ENCODE results near the gene SRSF4.
"Not testable (repeated sequence)": the region's sequence is repeated elsewhere in the genome, so short reads cannot be mapped to it uniquely, and the experiment has no call there.

The SRSF4 gene

DNA sequence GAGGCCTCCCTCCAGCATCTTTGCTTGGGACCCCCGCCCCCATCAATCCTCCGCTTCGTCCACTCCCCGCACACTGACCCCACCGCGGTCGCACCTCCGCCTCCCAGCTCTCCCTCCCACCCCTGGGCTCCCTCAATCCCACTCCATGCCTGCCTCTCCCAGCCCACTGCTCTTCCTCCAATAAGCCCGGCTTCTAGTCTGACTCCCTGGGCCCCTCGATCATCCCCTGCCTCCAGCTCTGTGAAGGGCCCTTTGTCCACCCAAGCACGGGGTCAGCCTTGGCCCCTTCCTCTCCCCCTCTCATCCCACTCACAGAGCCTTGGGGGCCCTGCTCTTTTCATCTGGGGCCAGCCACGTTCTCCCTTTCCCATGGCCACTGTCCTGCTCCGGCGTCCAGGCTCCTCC is 56.5 kb downstream of the SRSF4 start:
- no peak for DNase-seq (ENCODE audit: low read depth, low spot score)

DNA sequence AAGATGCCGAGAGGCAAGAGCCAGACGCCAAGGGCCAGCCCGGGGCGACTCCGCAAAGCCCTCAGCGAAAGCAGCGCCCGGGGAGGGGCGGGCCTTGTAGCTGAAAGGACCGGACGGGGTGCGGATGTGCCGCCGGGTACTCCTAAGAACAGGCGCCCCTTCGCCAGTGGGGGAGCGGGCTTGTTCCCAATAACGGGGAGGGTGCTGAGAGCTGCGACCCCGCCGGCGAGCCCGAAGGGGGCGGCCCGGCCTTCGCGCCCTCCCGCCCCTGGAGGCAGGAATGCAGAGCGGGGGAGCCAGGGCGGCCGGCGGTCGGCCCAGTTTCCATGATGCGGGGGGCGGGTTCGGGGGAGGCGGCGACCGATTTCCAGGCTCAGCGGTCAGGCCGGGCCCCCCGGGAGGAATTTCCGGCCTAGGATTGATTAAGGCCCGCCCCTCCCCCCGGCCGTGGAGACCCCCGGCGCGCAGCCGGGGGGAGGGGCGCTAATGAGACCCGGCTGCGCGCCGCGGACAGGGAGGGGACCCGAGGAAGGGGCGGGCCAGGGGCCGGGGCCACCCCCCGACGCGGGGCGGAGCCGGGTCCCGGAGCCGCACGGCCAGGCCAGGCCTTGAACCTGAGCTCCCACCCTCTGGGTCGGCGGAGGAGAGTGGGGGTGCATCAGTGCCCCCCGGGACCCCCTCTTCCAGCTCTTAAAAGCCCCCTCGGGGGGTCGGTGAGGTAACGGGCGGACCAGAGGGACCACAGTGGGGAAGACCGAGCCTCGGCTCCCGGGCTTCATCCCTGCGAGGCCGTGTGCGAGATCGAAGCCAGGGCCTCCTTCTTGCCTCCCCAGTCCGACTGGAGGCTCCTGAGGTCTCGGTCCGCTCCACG is 57.1 kb downstream of the SRSF4 start:
- DNase-seq (ENCODE audit: low read depth, low spot score): peak; percentile 96

GRCh38 chr1:29123887-29124365 is 57.8 kb downstream of the SRSF4 start, which contains the start of gene TMEM200B:
TSS of gene TMEM200B (minus strand) at chr1:29123903. CDS start at chr1:29121828, 2,075 bp downstream.
- DNase-seq (ENCODE audit: low read depth, low spot score): peak; percentile 63

DNA sequence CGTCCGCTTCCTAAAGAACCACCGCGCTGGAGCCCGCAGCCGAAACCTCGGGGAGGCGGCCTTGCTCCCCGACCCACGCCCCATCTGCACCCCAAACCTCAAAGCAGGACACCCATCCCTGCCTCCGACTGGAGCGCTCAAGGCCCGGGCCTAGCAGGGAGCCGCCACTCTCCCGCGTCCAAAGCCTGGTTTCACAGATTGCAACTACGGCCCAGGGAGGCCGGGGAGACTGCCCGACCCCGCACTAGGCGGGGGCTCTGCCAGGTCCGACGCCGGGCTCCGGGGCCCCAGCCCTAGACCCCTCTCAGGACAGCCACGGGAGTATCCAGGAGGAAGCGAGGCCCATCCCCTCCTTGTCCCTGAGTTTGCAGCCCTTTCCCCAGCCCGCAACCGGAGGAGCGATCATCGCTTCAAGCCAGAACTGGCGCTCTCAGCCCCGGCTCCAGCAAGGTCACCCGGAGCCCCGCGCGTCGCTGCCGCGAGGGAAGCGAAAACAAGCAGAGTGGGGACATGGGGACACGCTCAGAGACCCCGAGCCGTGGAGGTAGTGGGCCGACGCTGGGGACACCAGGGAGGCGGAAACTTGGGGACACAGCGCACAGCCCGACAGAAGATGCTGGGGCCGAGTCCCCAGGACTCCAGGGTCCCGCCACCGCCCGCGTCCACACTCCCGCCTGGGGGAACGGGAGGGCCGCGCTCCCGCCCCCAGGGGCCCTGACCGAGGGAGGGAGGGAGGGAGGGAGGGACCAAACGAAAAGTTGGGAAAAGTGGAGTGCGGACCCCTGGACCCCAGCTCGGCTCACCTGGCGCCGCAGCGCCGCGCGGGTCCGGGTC is 58.4 kb downstream of the SRSF4 start:
- peak; percentile 73 for DNase-seq (ENCODE audit: low read depth, low spot score)

GRCh38 chr1:29122682-29123052 is 59.0 kb downstream of the SRSF4 start:
- peak; percentile 81 for DNase-seq (ENCODE audit: low read depth, low spot score)

DNA sequence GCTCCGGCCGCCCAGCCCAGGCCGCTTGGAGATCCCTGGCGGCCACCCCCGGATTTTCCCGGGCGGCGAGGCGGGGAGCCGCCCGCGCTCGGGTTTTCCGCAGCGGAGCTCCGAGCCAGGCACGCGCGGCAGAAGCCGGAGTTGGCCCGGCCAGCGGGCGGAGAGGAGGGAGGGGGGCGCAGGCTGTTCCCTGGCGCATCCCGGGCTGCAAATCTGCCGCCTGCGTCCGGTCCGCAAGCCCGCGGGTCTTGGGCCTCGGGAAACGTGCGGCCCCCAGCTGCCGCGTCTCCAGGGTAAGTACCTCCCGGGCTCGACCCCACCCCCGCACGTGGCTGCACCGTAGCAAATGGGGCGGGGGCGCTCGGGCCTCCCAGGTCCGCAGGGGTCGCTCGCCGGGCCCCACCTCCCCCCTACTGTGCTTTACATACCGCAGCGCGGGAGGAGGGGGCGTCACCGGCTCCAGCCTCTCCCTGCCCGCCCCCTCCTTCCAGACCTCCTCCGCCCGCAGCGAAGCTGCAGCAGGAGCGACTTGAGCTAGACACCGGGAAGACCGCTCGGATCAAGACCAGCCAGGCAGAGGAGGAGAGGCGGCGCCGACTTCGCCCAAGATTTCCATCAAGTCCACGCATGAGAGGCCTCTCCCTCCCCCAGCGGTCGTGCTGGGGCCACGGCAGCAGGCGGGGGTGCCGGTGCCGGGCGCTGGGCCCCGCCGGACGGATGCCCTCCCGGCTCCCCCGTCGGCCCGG is 59.6 kb downstream of the SRSF4 start:
- peak; percentile 67 for DNase-seq (ENCODE audit: low read depth, low spot score)

GRCh38 chr1:29121516-29121935 is 60.2 kb downstream of the SRSF4 start:
- peak; percentile 55 for DNase-seq (ENCODE audit: low read depth, low spot score)

DNA sequence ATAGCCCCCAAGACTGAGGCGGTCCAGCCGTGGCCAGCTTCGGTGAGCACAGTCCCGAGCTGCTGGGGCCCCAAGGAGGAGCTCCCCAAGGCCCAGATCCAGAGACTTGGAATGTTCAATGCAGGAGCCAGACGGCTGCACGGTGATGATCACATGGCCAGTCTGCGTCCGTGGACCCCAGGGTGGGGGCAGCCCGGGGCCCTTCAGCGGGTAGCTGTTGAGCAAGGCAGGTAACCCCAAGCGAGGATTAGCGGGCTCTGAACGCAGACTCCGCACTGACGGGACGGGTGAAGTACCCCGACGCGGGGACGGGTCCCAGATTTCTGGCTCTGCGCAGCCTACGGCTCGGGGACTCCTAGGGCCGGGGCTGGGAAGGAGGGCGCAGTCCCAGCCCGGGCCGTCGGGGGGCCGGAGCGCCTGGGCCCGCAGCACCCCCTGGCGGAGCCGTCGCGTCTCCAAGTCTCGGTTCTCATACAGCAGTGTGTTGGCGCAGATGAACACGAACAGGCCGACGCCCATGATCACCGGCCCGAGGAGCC is 60.7 kb downstream of the SRSF4 start:
- peak; percentile 76 for DNase-seq (ENCODE audit: low read depth, low spot score)

DNA sequence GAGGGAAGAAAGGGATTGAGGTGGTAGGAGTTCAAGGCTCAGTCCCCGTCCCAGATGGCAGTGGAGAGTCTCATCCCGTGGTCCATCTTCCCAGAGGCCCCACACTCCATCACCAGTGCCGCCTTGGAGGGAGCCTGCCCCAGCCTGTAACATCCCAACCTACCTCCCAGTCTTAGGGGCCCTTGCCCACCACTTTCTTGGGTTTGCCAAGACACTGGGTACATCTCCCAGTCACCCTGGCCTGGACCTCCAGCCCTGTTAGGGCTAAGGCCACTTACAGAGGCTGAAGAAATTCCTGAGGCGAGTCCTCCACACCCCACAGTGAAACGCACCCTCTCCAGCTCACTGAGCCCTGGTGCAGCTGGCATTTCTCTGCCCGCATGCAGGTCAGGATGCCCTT is 61.3 kb downstream of the SRSF4 start:
- no peak for DNase-seq (ENCODE audit: low read depth, low spot score)

DNA sequence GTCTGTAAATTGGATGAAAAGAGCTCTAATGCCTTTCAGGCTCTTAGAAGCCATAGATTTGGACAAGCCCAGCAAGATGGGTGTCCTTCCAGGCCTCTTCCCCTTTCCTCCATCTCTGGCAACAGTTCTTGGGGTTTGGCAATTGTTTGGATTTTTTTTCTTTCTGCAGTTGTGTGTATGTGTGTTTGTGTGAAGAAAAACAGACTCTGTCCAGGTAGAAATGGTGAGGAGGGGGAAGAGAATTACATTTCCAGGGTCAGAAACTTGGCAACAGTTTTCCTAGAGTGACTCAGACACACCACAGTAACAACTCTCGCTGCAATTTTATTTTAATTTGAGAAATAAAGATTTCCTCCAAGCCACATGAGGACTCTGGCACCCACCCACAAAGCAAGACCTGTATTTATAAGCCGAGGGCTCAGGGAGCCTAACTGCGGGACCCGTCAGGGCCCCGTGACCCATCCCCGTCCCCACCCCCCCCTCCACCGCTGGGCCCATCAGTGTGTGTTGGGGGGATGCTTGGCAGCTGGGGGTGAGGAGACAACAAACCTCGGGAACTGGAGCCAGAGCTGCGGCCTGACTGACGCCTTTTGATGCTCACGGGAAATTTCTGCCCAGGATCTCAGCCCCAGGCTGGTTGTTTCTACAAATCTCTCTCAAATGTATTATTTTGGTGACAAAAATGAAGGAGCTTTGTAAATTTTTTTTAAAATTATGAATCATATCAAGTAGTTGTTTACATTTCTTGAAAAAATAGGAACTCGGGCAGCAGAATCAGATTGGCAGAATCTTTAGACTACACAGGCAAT is 62.4 kb downstream of the SRSF4 start:
- peak; percentile 39 for DNase-seq (ENCODE audit: low read depth, low spot score)

DNA sequence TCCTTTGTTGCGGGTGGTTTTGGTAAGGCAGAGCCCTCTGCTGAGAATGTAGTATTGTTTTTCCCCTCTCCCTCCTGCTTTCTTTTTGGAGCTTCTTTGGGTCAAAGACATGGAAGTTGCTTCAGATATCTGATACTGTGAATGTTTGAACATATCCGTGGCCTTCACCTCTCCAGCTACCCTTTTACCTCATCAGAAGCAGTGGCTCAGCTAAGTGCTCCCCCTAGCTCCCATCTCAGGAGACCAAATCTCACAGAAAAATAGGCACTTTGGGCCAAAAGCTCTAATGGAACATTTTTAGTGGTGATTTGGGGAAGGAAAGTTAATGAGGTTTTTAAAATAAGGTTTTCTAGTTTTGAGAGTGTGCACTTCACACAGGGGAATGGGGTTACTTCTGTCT is 64.3 kb downstream of the SRSF4 start:
- no peak for DNase-seq (ENCODE audit: low read depth, low spot score)

GRCh38 chr1:29114654-29115053 is 67.0 kb downstream of the SRSF4 start:
- no peak for DNase-seq (ENCODE audit: low read depth, low spot score)

- no peak for DNase-seq (ENCODE audit: low read depth, low spot score)
Observed at GRCh38 chr1:29113413-29114117, 68.1 kb downstream of the SRSF4 start.

DNA sequence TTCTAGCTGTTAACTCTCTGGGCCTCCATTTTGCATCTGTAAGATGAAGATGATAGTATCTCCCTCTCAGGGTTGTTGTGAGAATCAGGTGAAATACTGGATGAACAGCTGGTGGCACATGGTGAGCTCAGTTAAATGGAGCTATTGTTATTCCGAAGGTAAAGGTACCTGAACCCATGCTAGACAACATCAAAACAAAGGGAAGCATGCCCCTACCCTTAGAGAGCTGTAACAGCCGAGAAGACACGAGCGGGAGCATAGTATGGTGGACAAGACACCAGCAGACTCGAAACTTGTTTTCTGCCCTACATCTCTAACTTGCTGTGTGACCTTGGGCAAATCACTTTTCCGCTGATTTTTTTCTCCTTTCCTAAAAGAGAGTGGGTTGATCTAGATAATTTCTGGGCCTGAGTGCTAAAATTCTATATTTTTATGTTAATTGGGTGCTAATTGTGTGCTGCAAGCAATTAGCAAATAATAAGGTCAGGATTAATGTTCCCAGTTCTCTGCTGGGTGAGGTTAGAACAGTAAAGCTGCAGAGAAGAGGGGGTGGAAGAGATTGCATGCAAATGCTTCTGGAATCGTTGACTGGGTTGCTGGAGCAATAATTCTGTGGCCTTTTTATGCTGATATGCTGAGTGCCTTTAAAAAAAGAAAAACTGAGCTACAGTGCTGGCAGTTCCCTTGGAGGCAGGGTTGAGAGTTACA is 68.8 kb downstream of the SRSF4 start:
- DNase-seq (ENCODE audit: low read depth, low spot score): no peak

DNA sequence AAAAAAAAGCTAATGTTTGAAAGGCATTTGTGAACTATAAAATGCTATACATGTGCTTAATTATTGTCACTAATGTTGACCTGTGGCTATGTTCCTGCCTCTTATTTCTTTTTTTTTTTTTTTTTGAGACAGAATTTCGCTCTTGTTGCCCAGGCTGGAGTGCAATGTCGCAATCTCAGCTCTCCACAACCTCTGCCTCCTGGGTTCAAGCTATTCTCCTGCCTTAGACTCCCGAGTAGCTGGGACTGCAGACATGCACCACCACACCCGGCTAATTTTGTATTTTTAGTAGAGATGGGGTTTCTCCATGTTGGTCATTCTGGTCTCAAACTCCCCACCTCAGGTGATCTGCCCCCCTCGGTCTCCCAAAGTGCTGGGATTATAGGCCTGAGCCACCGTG is 73.7 kb downstream of the SRSF4 start:
- DNase-seq (ENCODE audit: low read depth, low spot score): not testable (repeated sequence)

DNA sequence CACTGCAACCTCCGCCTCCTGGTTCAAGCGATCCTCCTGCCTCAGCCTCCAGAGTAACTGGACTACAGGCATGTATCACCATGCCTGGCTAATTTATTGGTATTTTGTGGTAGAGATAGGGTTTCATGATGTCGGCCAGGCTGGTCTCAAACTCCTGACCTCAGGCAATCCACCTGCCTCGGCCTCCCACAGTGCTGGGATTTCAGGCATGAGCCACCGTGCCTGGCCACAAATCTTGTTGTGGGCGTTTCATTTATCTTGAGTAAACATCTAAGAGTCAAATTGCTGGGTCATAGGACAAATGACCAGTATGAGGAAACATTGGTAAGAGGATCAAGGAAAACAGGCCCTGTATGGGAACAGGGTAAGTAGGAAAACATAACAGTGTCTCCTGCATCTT is 75.9 kb downstream of the SRSF4 start:
- DNase-seq (ENCODE audit: low read depth, low spot score): no peak

DNA sequence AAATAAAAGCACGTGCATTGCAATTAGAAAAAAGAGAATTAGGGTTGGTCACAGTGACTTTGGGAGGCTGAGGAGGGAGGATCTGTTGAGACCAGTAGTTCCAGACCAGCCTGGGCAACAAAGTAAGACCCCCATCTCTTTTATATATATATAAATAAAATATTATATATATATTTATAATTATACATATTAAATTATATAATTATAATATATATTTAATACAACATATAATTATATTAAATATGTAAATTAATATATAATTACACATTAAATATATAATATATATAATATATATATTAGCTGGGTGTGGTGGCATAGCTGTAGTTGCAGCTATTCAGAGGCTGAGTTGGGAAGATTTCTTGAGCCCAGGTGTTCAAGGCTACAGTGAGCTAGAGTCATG is 81.2 kb downstream of the SRSF4 start:
- DNase-seq (ENCODE audit: low read depth, low spot score): no peak

DNA sequence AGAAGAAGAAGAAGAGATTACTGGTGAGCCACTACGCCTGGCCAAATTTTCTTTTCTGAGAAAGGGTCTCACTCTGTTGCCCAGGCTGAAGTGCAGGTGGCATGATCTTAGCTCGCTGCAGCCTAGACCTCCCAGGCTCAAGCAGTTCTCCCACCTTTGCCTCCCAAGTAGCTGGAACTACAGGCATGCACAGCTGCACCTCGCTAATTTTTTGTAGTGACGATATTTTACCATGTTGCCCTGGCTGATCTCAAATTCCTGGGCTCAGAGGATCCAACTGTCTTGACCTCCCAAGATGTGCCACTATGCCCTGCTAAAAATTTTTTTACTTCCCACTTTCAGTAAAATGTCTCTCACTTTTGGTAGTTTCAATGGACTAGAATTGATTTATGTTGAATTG is 82.4 kb downstream of the SRSF4 start:
- no peak for DNase-seq (ENCODE audit: low read depth, low spot score)

Data from astrocyte of the hippocampus (primary cell).